ENCODE measurements around the gene KLK7.

KLK7 gene

DNA sequence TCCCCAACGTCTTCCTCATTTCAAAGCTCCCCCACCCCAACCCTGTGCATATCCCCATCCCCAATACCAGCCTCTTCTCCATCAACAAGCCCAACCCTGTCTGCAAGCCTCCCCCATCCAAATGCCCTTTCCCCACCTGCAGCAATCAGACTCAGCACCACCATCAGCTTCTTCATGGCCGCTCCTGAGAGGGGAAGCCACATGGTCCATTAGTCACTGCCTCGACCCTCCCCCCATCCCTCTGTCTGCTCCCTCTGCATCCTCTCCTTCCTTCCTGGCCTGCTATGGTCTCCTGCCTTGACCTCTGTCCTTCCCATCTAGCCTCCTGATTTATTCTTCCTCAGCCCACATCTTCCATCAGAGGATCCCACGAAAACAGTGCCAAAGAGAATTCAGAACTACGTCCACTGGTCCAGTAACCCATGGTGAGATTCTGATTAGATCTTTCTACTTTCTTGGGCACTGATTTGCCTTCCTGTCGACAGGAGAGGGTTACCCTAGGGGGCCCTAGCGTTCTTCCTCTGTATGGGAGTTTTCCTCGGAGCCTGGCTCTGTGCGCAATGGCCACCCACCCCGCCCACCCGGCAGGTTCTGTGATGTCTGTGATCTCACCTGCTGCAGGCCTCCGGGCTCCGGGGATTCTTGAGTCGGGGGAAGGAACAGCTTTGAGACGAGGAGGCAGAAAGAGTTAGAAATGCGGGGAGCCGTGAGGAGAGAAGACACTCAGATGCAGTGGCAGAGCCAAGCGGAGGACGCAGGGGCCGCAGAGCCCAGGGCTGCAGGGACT lies 15.6 kb downstream of the KLK7 start:
- no peaks in the 10 kb centered on the region for H3K27me3 ChIP-seq (replicated peaks)
- no peak overlapping the region for H3K27ac ChIP-seq
- no peak for TF ChIP-seq CTCF (IDR thresholded peaks at IDR 0.05; ENCODE audit: low read depth, low read length, missing control alignments)
- no peaks in the 10 kb centered on the region for H3K36me3 ChIP-seq (replicated peaks)
- no peak overlapping the region for H3K4me3 ChIP-seq (ENCODE audit: low read depth, low read length)
- no peak for DNase-seq
- in situ Hi-C loops (cut with HindIII; ENCODE audit: low pct_ligation_motif_present, low sequenced_read_pairs): no loop called here

DNA sequence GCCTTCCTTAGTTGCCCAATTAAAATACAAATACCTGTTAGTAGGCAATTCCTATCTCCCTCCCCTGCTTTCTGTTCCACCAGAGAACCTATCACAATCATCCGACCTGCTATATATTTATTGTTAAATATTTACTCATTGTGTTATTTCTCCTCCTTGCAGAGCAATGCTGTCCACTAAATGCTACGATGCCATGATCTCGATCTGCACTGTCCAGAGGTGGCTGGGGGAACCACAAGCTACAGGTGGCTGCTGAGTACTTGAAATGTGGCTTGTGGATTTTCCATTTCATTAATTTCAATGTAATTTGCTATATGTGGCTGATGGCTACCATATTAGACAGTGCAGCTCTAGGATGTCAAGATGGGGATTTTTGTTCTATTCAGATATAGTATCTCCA lies 19.5 kb downstream of the KLK7 start:
- no peak for DNase-seq
- in situ Hi-C loops (cut with HindIII; ENCODE audit: low pct_ligation_motif_present, low sequenced_read_pairs): no loop called here
- no peak overlapping the region for H3K4me3 ChIP-seq (ENCODE audit: low read depth, low read length)
- no peak for TF ChIP-seq CTCF (IDR thresholded peaks at IDR 0.05; ENCODE audit: low read depth, low read length, missing control alignments)
- no peaks in the 10 kb centered on the region for H3K27me3 ChIP-seq (replicated peaks)
- H3K36me3 ChIP-seq (replicated peaks): no peaks in the 10 kb centered on the region
- H3K27ac ChIP-seq: no peak overlapping the region

GRCh38 chr19:50963381-50963780 lies 20.3 kb downstream of the KLK7 start:
- Histone ChIP-seq H3K27me3 (replicated peaks) (no peaks in the 10 kb centered on the region), H3K4me3 (ENCODE audit: low read depth, low read length) (no peak overlapping the region), H3K27ac (no peak overlapping the region), H3K36me3 (replicated peaks) (no peaks in the 10 kb centered on the region)
- no peak for DNase-seq
- in situ Hi-C loops (cut with HindIII; ENCODE audit: low pct_ligation_motif_present, low sequenced_read_pairs): no loop called here
- TF ChIP-seq CTCF (IDR thresholded peaks at IDR 0.05; ENCODE audit: low read depth, low read length, missing control alignments): no peak

DNA sequence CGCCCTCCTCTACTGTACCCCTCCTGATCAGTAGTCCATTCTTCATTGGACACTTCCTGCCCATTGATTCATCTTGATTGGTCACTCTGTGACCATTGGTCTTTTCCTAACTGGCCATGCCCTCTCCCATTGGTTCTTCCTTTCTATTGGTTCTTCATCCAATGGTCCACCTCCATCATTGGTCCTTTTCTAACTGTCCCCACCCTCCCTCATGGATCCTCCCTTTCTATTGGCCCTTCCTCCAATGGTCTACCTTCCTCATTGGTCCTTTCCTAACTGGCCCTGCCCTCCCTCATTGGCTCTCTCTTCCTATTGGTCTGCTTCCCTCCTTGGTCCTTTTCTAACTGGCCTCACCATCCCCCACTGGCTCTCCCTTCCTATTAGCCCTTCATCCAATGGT lies 21.5 kb downstream of the KLK7 start:
- in situ Hi-C loops (cut with HindIII; ENCODE audit: low pct_ligation_motif_present, low sequenced_read_pairs): no loop called here

DNA sequence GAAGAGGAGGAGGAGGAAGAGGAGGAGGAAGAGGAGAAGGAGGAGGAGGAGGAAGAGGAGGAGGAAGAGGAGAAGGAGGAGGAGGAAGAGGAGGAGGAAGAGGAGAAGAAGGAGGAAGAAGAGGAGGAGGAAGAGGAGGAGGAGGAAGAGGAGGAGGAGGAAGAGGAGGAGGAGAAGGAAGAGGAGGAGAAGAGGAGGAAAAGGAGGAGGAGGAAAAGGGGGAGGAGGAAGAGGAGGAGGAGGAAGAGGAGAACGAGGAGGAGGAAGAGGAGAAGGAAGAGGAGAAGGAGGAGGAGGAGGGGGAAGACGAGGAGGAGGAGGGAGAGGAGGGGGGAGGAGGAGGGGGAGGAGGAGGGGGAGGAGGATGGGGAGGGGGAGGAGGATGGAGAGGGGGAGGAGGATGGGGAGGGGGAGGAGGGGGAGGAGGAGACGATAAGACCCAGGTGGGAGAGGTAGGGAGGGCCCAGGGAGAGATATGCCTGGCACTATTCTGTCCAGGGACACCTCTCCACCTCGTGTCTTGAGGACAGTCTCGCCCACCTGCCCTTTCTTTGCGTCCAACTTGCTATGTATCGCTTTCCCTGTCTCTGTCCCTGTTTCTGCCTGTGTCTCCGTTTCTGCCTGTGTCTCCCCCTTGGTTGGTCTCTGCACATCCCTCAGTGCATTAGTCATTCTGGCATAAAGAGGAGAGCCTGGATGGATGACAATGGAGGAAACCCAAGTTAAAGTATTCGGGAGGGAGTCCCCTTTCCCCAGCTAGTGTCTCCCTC lies 23.8 kb downstream of the KLK7 start:
- Histone ChIP-seq H3K27me3 (replicated peaks) (no peaks in the 10 kb centered on the region), H3K36me3 (replicated peaks) (no peaks in the 10 kb centered on the region), H3K4me3 (ENCODE audit: low read depth, low read length) (no peak overlapping the region), H3K27ac (no peak overlapping the region)
- in situ Hi-C loops (cut with HindIII; ENCODE audit: low pct_ligation_motif_present, low sequenced_read_pairs): no loop called here
- DNase-seq: no peak
- no peak for TF ChIP-seq CTCF (IDR thresholded peaks at IDR 0.05; ENCODE audit: low read depth, low read length, missing control alignments)

More for the DNA sequence above, 21.5 kb downstream of the KLK7 start:
- no peak overlapping the region for H3K27ac ChIP-seq
- TF ChIP-seq CTCF (IDR thresholded peaks at IDR 0.05; ENCODE audit: low read depth, low read length, missing control alignments): no peak
- no peaks in the 10 kb centered on the region for H3K36me3 ChIP-seq (replicated peaks)
- H3K4me3 ChIP-seq (ENCODE audit: low read depth, low read length): no peak overlapping the region
- DNase-seq: no peak
- H3K27me3 ChIP-seq (replicated peaks): no peaks in the 10 kb centered on the region
